ENCODE measurements around the gene OSBPL5.

Gene OSBPL5

GRCh38 chr11:3188496-3189195 lies 23.5 kb upstream of the OSBPL5 start:
- Histone ChIP-seq H3K27me3 (replicated peaks in 2 of 5; ENCODE audit: control insufficient read depth in 4 of 5, insufficient read depth in 5 of 5, low read length in 4 of 5) (no peaks in the 10 kb centered on the region), H3K4me1 (ENCODE audit: control extremely low read depth in 1 of 4, control insufficient read depth in 4 of 4, insufficient read depth in 4 of 4, low read length in 3 of 4) (no peaks in the 10 kb centered on the region), H3K27ac (ENCODE audit: insufficient read depth in 1 of 2, low read depth in 1 of 2, low read length in 2 of 2, poor library complexity in 1 of 2, severe bottlenecking in 2 of 2) (no peak overlapping the region), H3K36me3 (ENCODE audit: control insufficient read depth in 4 of 4, insufficient read depth in 4 of 4, low read length in 3 of 4) (no peaks in the 10 kb centered on the region), H3K4me3 (ENCODE audit: control insufficient read depth in 1 of 7, extremely low read depth in 1 of 7, insufficient read depth in 4 of 7, low read depth in 2 of 7, low read length in 6 of 7) (no peak overlapping the region), H3K9me3 (ENCODE audit: control extremely low read depth in 1 of 5, control insufficient read depth in 4 of 5, insufficient read depth in 2 of 5, low read depth in 1 of 5, low read length in 4 of 5) (no peaks in the 10 kb centered on the region)
- WGBS (ENCODE audit: insufficient coverage) = 98% methylated on average over 8 of the region's 17 CpGs
- ChIA-PET POLR2A (no interaction called here), CTCF (no interaction called here)
- DNase-seq = no peak

- Histone ChIP-seq H3K36me3 (ENCODE audit: control insufficient read depth in 4 of 4, insufficient read depth in 4 of 4, low read length in 3 of 4) (no peaks in the 10 kb centered on the region), H3K27me3 (replicated peaks in 2 of 5; ENCODE audit: control insufficient read depth in 4 of 5, insufficient read depth in 5 of 5, low read length in 4 of 5) (no peaks in the 10 kb centered on the region), H3K4me1 (ENCODE audit: control extremely low read depth in 1 of 4, control insufficient read depth in 4 of 4, insufficient read depth in 4 of 4, low read length in 3 of 4) (no peaks in the 10 kb centered on the region), H3K27ac (ENCODE audit: insufficient read depth in 1 of 2, low read depth in 1 of 2, low read length in 2 of 2, poor library complexity in 1 of 2, severe bottlenecking in 2 of 2) (no peak overlapping the region), H3K9me3 (ENCODE audit: control extremely low read depth in 1 of 5, control insufficient read depth in 4 of 5, insufficient read depth in 2 of 5, low read depth in 1 of 5, low read length in 4 of 5) (peaks cover 0 to 3% (median 0%) of the 10 kb centered on the region in 5 experiments), H3K4me3 (ENCODE audit: control insufficient read depth in 1 of 7, extremely low read depth in 1 of 7, insufficient read depth in 4 of 7, low read depth in 2 of 7, low read length in 6 of 7) (no peak overlapping the region)
- WGBS (ENCODE audit: insufficient coverage) = 92% methylated on average over 10 of the region's 11 CpGs
- POLR2A ChIA-PET = no interaction called here
- CTCF ChIA-PET = no interaction called here
- no peak for DNase-seq
These were observed 21.2 kb upstream of the OSBPL5 start for GRCh38 chr11:3186166-3186953.

GRCh38 chr11:3184732-3185347 lies 19.7 kb upstream of the OSBPL5 start:
- ChIA-PET CTCF (interaction anchor here (2.1 kb wide), 1 partner anchor 15 kb away, joined by 5 read pairs; no protein-coding TSS in a partner anchor), POLR2A (no interaction called here)
- peak in 1 of 3 donors; percentile 17 for DNase-seq
- no peak overlapping the region for H3K27ac ChIP-seq (ENCODE audit: insufficient read depth in 1 of 2, low read depth in 1 of 2, low read length in 2 of 2, poor library complexity in 1 of 2, severe bottlenecking in 2 of 2)
- no peaks in the 10 kb centered on the region for H3K27me3 ChIP-seq (replicated peaks in 2 of 5; ENCODE audit: control insufficient read depth in 4 of 5, insufficient read depth in 5 of 5, low read length in 4 of 5)
- H3K4me3 ChIP-seq (ENCODE audit: control insufficient read depth in 1 of 7, extremely low read depth in 1 of 7, insufficient read depth in 4 of 7, low read depth in 2 of 7, low read length in 6 of 7) = no peak overlapping the region
- 64% methylated on average over 6 of the region's 11 CpGs for WGBS (ENCODE audit: insufficient coverage)
- H3K4me1 ChIP-seq (ENCODE audit: control extremely low read depth in 1 of 4, control insufficient read depth in 4 of 4, insufficient read depth in 4 of 4, low read length in 3 of 4) = no peaks in the 10 kb centered on the region
- peaks cover 0 to 3% (median 0%) of the 10 kb centered on the region in 5 experiments for H3K9me3 ChIP-seq (ENCODE audit: control extremely low read depth in 1 of 5, control insufficient read depth in 4 of 5, insufficient read depth in 2 of 5, low read depth in 1 of 5, low read length in 4 of 5)
- no peaks in the 10 kb centered on the region for H3K36me3 ChIP-seq (ENCODE audit: control insufficient read depth in 4 of 4, insufficient read depth in 4 of 4, low read length in 3 of 4)

GRCh38 chr11:3183523-3183922 lies 18.4 kb upstream of the OSBPL5 start:
- no peak for DNase-seq
- ChIA-PET CTCF (no interaction called here), POLR2A (no interaction called here)
- Histone ChIP-seq H3K9me3 (ENCODE audit: control extremely low read depth in 1 of 5, control insufficient read depth in 4 of 5, insufficient read depth in 2 of 5, low read depth in 1 of 5, low read length in 4 of 5) (peaks cover 0 to 3% (median 0%) of the 10 kb centered on the region in 5 experiments), H3K36me3 (ENCODE audit: control insufficient read depth in 4 of 4, insufficient read depth in 4 of 4, low read length in 3 of 4) (no peaks in the 10 kb centered on the region), H3K4me1 (ENCODE audit: control extremely low read depth in 1 of 4, control insufficient read depth in 4 of 4, insufficient read depth in 4 of 4, low read length in 3 of 4) (peaks cover 0 to under 1% (median 0%) of the 10 kb centered on the region in 4 experiments), H3K27me3 (replicated peaks in 2 of 5; ENCODE audit: control insufficient read depth in 4 of 5, insufficient read depth in 5 of 5, low read length in 4 of 5) (no peaks in the 10 kb centered on the region), H3K27ac (ENCODE audit: insufficient read depth in 1 of 2, low read depth in 1 of 2, low read length in 2 of 2, poor library complexity in 1 of 2, severe bottlenecking in 2 of 2) (no peak overlapping the region), H3K4me3 (ENCODE audit: control insufficient read depth in 1 of 7, extremely low read depth in 1 of 7, insufficient read depth in 4 of 7, low read depth in 2 of 7, low read length in 6 of 7) (no peak overlapping the region)
- WGBS (ENCODE audit: insufficient coverage) = 87% methylated on average over 6 of the region's 6 CpGs

GRCh38 chr11:3182462-3182852 lies 17.3 kb upstream of the OSBPL5 start:
- CTCF ChIA-PET = interaction anchor here (1.4 kb wide), 1 partner anchor 16 kb away, joined by 4 read pairs; no protein-coding TSS in a partner anchor
- Histone ChIP-seq H3K36me3 (ENCODE audit: control insufficient read depth in 4 of 4, insufficient read depth in 4 of 4, low read length in 3 of 4) (no peaks in the 10 kb centered on the region), H3K9me3 (ENCODE audit: control extremely low read depth in 1 of 5, control insufficient read depth in 4 of 5, insufficient read depth in 2 of 5, low read depth in 1 of 5, low read length in 4 of 5) (peaks cover 0 to 3% (median 0%) of the 10 kb centered on the region in 5 experiments), H3K4me3 (ENCODE audit: control insufficient read depth in 1 of 7, extremely low read depth in 1 of 7, insufficient read depth in 4 of 7, low read depth in 2 of 7, low read length in 6 of 7) (no peak overlapping the region), H3K4me1 (ENCODE audit: control extremely low read depth in 1 of 4, control insufficient read depth in 4 of 4, insufficient read depth in 4 of 4, low read length in 3 of 4) (peaks cover 0 to 2% (median 0%) of the 10 kb centered on the region in 4 experiments), H3K27me3 (replicated peaks in 2 of 5; ENCODE audit: control insufficient read depth in 4 of 5, insufficient read depth in 5 of 5, low read length in 4 of 5) (no peaks in the 10 kb centered on the region), H3K27ac (ENCODE audit: insufficient read depth in 1 of 2, low read depth in 1 of 2, low read length in 2 of 2, poor library complexity in 1 of 2, severe bottlenecking in 2 of 2) (no peak overlapping the region)
- POLR2A ChIA-PET = no interaction called here
- WGBS (ENCODE audit: insufficient coverage) = 100% methylated on average over 3 of the region's 4 CpGs
- DNase-seq = no peak

- H3K27ac ChIP-seq (ENCODE audit: insufficient read depth in 1 of 2, low read depth in 1 of 2, low read length in 2 of 2, poor library complexity in 1 of 2, severe bottlenecking in 2 of 2) = no peak overlapping the region
- no peak for DNase-seq
- peaks cover 0 to 2% (median 0%) of the 10 kb centered on the region in 4 experiments for H3K4me1 ChIP-seq (ENCODE audit: control extremely low read depth in 1 of 4, control insufficient read depth in 4 of 4, insufficient read depth in 4 of 4, low read length in 3 of 4)
- H3K9me3 ChIP-seq (ENCODE audit: control extremely low read depth in 1 of 5, control insufficient read depth in 4 of 5, insufficient read depth in 2 of 5, low read depth in 1 of 5, low read length in 4 of 5) = peaks cover 0 to 5% (median 3%) of the 10 kb centered on the region in 5 experiments
- H3K36me3 ChIP-seq (ENCODE audit: control insufficient read depth in 4 of 4, insufficient read depth in 4 of 4, low read length in 3 of 4) = no peaks in the 10 kb centered on the region
- CTCF ChIA-PET = interaction anchor here (1.4 kb wide), 1 partner anchor 17 kb away, joined by 4 read pairs; no protein-coding TSS in a partner anchor
- over 99% methylated on average over 10 of the region's 12 CpGs for WGBS (ENCODE audit: insufficient coverage)
- POLR2A ChIA-PET = no interaction called here
- H3K27me3 ChIP-seq (replicated peaks in 2 of 5; ENCODE audit: control insufficient read depth in 4 of 5, insufficient read depth in 5 of 5, low read length in 4 of 5) = no peaks in the 10 kb centered on the region
- no peak overlapping the region for H3K4me3 ChIP-seq (ENCODE audit: control insufficient read depth in 1 of 7, extremely low read depth in 1 of 7, insufficient read depth in 4 of 7, low read depth in 2 of 7, low read length in 6 of 7)
These were observed 16.8 kb upstream of the OSBPL5 start for GRCh38 chr11:3181725-3182461.

Measured in common myeloid progenitor, CD34-positive (primary cell).